NCI-H446 (cell line): Measurements from ENCODE around the gene ETS1.

Experiments used
- DNase-seq, 2 experiments: peaks; one replicate each; lab custom pipeline; 2025; lab: John Stamatoyannopoulos, UW

The ETS1 gene

GRCh38 chr11:128565881-128566280, 21.5 kb downstream of the ETS1 start:
- DNase-seq: no peak

DNA sequence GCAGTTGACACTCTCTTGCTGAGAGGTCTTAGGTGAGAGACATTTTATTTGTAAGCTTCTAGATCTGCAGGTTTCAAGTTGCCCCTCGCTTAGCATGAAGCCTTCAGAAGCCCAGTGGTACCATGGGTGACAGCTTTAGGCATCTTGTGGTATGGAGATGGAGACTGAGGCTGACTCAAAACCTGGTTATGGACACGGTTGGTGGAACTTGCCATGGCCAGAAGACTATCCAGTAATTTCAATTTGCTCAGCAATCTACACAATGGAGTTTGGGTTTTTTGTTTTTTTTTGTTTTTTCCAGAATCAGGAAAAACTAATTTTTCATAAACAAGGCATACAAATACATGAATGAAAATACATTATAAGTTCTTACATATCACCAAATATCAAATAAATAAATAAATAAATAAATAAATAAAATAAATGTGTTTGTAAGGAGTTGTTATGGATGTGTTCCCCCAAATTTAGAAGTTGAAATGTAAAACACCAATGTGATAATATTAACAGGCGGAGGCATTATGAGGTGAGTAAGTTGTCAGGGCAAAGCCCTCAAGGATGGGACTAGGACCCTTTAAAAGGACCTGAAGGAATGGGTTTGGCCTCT, 22.6 kb downstream of the ETS1 start:
- no peak for DNase-seq

DNA sequence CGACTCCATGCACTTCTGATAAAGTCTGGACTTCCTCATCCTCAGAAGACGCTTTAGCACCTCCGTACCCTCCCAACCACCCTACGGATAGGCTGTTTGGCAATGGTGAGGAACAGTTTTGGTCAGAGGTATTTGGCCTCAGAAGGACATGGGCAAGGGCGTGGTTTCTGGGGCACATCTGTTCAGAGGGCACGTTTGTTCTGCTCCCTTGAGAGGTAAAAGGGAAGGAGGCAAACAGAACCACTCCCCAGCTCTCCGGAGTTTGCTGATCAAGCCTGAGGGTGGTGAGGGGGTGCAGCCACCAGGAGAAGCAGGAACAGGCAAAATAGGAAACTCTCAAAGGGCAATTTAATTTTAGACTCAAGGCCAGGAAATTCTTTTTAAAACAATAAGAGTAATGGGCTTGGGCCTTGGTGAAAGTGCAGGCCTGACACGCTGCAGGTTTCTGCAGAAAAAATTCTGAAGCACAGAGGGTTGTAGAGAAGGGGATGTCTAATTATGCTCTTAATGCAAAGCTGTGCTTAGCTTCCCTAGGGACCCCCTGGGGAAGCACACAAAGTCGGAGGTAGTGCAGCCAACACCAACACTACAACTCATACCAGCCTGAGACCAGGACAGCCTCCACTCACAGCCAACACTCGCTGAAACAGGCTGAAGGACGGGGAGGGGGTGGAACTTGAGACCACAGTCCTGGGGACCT, 23.3 kb downstream of the ETS1 start:
- DNase-seq: no peak

GRCh38 chr11:128563308-128563707, 24.1 kb downstream of the ETS1 start:
- DNase-seq: no peak

DNA sequence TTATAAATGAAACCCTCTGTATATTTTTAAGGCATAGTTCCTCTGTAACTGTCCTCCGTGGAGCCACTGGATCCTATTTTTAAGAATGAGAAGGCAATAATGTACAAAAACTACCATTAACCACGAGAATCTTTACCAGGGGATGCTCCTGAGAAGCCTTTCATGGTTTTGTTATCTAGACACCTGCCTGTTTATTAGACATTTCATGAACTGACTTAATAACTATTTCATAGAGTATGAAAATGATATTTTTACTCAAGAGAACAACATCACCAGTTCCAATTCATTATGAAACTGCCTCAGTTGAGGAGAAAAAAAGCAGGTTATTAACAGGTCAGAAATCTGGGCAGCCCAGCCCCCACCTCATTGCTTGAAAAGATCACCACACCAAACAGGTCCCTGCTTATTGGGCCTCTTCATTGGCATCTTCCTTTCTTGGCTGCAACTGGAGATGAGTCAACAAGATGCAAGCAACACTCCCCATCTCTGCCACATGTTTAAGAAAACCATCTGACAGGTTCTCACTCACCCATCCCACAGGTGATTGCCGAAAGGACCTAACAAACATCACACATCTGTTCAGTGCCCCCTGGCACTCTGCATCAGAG, 27.8 kb downstream of the ETS1 start:
- no peak for DNase-seq

GRCh38 chr11:128555606-128556005, 31.8 kb downstream of the ETS1 start:
- DNase-seq: no peak

DNA sequence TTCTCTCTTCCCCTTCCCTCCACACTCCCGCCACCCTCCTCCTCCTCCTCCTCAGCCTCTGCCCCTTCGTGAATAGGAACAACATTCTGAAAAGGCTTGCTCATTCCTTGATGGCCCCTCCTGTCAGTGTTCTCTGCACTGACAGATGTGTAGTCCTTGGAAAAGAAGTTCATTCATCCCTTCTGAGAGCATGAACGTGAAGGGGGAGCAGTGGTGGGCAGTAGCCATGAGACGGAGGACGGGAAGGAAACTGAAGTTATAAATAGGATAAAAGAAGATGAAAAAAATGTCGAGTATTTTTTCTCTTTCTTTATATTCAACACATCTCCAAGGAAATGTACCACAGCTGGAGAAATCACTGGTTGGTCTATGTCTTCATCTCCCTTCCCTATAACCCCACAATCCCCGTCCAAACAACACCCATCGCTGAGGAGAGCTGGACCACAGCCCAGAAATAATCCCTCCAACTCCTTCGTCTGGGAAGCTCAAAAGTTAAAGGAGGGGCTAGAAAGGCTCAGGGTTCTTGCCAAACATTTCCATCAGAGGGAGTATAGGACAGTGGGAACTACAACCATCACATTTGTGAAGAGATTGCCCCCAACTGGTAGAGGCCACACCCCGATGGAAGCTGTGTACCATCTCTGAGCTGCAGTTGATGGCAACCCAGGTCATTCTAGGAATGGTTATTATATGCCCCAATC, 33.5 kb downstream of the ETS1 start:
- no peak for DNase-seq

- no peak for DNase-seq
Measured at GRCh38 chr11:128552783-128553661, 34.3 kb downstream of the ETS1 start.

DNA sequence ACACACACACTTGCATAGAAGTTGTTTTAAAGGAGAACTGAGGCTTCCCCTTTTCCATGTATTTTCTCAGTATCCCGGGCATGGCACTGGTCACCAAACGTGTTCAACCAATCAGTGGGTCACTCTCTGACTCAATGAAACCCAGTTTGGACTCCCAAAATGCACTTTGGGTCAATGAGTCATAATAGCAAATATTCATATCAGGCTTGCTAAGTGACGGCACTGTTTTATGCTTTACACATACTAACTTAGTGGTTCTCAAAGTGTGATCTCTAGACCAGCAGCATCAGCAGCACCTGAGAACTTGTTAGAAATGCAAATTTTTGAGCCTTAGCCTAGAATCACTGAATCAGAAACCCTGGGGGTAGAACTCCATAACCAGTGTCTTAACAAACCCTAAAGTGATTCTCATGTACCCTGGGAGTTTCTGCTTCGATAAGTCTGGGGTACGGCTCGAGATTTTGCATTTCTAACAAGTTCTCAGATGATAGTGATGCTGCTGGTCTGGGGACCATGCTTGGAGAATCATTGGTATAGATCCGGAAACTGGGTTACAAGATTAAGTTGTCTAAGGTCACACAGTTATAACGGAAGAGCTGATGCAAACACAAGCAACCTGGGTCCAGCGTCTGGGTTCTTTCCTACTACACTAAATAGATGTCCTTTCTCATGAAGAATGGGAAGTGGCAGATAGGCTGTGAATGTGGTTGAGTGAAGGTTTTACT, 35.6 kb downstream of the ETS1 start:
- DNase-seq: no peak

DNA sequence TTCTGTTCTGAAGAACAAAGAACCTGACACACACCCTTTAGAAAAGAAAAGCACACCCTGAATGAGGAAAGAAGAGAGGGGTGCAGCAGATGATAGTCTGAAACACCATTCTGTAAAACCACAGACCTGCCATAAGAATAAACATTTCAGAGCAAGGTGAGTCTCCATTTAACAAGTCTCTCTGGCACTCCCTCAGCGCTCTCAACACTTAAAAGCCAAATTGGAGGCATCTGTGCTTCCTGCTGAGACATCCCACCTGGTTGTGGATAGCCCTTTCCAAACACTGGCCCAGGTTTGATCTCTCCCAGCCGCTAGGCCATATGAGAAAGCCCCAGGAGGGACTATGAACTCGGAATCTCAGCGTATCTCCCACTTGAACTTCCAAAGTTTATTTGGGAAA, 36.3 kb downstream of the ETS1 start:
- no peak for DNase-seq

DNA sequence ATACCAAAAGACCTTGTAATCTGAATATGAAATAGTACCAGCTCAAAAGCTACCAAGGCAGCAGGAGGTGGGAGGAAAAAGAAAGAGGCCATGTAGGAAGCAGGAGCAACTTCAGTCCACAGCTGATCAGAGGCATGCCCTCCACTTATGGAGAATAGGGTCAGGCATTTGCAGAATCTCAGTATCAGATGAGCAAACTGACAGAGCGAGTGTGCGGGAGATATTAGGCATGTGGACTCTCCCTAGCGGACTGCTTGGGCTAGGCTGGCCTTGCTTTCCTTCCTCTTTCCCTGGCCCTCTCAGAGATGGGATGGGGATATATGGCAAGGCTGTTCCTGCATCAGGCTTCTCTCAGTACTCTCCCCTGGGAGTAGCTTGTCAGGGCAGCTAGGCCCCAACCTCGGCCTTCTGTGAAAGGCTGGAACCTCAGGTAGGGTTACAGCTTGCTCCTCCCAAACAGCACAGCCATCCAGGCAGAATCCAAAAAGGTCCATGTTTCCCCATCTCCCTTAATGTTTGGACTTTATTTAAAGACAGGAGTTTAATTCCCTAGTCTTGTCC, 37.0 kb downstream of the ETS1 start:
- DNase-seq: no peak

DNA sequence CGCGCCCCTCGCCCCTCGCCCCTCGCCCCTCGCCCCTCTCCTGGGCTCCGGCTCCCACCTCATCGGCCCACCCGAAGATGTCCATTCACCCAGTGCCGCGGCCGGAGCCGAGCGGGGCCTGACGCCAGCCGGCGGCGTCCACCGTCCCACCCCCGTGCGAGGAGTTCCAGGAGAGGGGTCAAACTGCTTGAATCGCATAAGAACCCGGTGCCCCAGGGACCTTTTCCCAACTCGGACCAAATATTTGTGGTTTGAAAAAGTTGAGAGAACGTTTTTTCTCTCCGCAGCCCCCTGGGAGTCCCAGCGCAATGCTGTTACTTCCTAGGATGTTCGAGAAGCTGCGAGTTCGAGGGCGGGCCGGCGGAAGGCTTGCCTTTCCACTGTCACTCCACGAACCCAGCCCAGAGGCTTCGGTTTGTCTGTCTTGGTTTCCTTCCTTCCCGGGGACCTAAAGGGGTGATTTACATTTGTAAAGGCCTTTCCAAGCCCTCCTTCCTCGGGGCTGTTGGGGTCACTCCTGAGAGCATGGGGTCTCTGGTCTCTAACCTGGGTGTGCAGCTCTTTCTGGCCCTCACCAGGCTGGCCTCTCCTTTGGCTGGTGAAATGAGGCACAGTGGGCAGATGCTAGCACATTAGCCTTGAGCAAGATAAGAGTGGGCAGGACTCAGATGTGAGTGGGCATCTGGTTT, 38.0 kb downstream of the ETS1 start:
- DNase-seq: no peak

DNA sequence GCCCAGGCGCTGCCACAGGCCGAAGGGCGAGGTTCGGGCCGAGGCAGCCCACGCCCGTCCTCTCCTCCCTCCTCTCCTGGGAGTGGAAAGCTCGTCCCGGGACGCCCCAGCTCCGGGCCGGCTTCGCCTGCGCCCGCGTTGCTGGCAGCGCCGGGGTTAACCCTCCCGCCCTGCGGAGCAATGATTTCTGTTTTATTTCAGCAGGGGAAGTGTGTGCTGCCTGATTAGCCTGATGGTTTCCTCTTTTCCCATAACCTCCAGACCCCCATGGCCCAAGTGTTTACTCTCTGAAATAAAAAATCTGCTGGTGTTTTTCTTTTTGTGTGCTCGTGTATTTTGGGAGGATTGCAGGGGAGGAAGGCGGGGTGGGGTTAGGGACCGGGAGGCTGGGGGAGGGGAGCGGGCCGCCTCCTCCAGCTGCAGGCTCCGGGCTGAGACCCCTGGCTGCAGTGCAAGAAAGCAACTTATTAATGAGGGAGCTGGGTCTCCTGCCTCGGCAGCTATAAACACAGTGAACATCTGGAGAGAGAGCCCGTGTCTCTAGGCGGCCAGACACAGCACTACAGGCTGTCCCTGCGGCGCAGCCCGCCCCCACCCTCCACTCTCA, 38.6 kb downstream of the ETS1 start:
- no peak for DNase-seq

DNA sequence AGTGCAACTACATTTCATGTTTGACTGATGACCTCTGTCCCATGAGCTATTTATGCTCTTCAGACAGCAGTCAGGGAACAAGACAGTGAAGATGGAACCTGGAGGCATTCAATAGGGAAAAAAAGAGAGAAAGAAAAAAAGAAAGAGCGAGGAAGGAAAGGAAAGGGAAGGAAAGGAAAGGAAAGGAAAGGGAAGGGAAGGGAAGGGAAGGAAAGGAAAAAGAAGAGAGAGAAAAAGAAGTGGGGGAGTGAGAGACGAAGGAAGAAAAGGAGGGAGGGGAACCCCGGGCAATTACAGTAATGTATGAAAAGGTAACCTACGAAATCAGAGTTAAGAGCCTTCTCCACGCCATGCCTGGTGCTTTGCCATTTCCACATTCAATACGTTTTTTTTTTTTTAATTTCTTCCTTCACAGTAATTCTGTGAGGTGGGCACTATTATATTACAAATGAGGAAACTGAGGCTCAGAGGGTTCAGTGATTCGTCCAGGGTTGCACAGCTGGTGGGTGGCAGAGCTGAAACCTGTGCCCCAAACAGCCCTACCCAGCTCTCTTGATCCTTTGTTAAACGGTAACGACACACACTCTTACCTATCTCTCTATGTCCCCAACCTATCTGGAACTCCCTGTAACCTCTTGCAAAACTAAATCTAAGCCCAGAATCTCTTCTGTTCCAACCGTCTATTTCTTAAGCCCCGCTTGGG, 39.3 kb downstream of the ETS1 start:
- DNase-seq: no peak

DNA sequence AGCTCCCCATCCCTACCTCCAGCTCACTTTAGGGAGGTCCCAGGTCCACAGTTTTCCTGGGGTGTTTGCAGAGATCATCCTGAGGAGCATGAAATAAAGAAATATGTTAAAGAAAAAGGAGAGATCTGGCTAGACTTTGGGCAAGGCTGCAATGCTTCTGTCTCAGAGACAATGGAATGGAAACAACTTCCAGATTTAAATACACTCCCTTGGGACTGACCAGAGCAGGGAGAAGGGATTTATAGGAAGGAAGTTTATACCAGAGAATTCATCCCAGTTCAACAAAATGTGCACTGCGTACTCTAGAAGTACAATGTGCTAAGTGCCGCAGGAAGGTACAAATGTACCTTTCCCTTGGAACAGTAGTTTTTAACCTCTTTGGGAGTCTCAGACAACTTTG, 40.4 kb downstream of the ETS1 start:
- DNase-seq: no peak

GRCh38 chr11:128544471-128545051, 42.8 kb downstream of the ETS1 start:
- DNase-seq: no peak

DNA sequence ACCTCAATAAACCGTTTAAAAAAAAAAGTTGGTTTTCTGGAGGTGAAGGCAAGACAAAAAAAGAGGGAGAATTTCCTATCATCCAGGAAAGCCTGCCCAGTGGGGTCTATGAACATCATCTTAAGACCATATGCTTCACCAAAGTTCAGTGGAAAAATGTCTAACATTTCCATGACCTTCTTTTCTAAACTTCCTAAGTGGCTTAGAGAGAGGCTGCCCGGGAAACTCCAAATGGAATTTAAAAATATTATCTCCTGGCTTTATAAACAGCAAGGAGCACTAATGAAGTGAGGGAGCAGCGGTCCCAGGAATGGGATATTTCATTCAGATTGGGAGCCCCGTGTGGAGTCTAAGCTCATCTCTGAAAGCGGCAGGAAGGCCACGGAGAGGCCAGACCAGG, 46.9 kb downstream of the ETS1 start:
- no peak for DNase-seq

DNA sequence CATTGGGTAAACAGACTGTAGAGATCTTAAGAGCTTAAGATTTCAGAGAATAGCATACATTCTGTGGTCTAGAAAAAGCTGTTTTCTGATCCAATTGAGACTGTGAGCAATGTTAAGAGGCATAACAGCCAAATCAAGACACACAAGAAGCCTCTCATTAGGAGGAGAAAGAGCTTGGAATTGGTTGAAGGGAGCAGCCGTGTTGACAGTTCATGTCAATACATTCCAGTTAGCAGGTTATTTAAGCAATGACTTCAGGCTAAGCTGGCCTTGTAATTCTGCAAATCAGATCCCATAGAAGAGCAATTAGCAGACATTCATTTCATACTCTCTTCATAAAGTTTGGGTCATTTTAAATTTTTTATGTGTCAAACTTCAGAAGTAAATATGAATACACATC, 50.9 kb downstream of the ETS1 start:
- DNase-seq: no peak
